ENCODE results near the gene HADHA. TPM values are rescaled to one million over a fixed set of nuclear protein-coding genes. Genes with fewer than 3 reads are reported as not detected.

Gene HADHA
- total RNA-seq, 1 donor from 2014 or later: 139 TPM

DNA sequence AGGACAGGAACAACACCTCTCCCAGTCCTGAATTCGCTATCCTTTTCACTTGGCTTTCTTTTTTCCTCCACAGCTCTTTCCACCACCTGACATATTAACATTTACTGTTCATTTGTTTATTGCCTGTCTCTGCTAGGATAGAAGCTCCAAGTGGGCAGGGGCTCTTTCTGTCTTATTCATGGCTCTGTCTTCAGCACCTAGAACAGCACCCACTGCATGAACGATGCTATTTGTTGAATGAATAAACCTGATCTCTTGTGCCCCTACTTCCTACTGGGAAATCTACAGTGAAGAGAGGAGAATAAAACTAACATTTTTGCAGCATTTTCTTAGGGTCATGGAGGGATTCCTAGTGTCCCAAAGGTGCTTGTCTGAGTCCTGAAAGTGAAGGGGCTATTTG is 95.9 kb downstream of the HADHA start:
- Mint-ChIP-seq H3K27me3 (ENCODE audit: low read depth, unreplicated experiment) (peaks cover 4% of the 10 kb centered on the region), H3K4me1 (ENCODE audit: low read depth, unreplicated experiment) (no peaks in the 10 kb centered on the region), H3K27ac (ENCODE audit: unreplicated experiment) (no peak overlapping the region), H3K4me3 (ENCODE audit: unreplicated experiment) (no peak overlapping the region), H3K9me3 (ENCODE audit: unreplicated experiment) (peaks cover 2% of the 10 kb centered on the region), H3K36me3 (ENCODE audit: low read depth, unreplicated experiment) (no peaks in the 10 kb centered on the region)
- no peaks in the 10 kb centered on the region for H3K9me3 ChIP-seq (ENCODE audit: insufficient read depth, low read depth, low read length)
- DNase-seq (ENCODE audit: low read depth): no peak
- H3K4me1 ChIP-seq (ENCODE audit: insufficient read depth, low read length): no peaks in the 10 kb centered on the region
- no peak for FAIRE-seq
- no peak overlapping the region for H2AFZ ChIP-seq (ENCODE audit: low read depth, low read length)
- H3K9ac ChIP-seq (ENCODE audit: low read length): no peak overlapping the region
- TF ChIP-seq, protein P1, sequence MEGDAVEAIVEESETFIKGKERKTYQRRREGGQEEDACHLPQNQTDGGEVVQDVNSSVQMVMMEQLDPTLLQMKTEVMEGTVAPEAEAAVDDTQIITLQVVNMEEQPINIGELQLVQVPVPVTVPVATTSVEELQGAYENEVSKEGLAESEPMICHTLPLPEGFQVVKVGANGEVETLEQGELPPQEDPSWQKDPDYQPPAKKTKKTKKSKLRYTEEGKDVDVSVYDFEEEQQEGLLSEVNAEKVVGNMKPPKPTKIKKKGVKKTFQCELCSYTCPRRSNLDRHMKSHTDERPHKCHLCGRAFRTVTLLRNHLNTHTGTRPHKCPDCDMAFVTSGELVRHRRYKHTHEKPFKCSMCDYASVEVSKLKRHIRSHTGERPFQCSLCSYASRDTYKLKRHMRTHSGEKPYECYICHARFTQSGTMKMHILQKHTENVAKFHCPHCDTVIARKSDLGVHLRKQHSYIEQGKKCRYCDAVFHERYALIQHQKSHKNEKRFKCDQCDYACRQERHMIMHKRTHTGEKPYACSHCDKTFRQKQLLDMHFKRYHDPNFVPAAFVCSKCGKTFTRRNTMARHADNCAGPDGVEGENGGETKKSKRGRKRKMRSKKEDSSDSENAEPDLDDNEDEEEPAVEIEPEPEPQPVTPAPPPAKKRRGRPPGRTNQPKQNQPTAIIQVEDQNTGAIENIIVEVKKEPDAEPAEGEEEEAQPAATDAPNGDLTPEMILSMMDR (IDR thresholded peaks at IDR 0.05; ENCODE audit: insufficient read depth, low read depth, low read length): no peak
- TF ChIP-seq EZH2 (IDR thresholded peaks at IDR 0.05; ENCODE audit: insufficient read depth, low read length): no peak
- H3K27ac ChIP-seq (ENCODE audit: low read depth, low read length): no peak overlapping the region
- no peaks in the 10 kb centered on the region for H3K36me3 ChIP-seq (ENCODE audit: insufficient read depth, low read length)
- H4K20me1 ChIP-seq (ENCODE audit: insufficient read depth, low read length): no peaks in the 10 kb centered on the region
- no peaks in the 10 kb centered on the region for H3K79me2 ChIP-seq (ENCODE audit: insufficient read depth, low read length)
- no peak overlapping the region for H3K4me2 ChIP-seq (ENCODE audit: low read length)
- no peak overlapping the region for H3K4me3 ChIP-seq (ENCODE audit: insufficient read depth, low read depth, low read length)
- peaks cover 3% of the 10 kb centered on the region for H3K27me3 ChIP-seq (ENCODE audit: insufficient read depth, low read length)

DNA sequence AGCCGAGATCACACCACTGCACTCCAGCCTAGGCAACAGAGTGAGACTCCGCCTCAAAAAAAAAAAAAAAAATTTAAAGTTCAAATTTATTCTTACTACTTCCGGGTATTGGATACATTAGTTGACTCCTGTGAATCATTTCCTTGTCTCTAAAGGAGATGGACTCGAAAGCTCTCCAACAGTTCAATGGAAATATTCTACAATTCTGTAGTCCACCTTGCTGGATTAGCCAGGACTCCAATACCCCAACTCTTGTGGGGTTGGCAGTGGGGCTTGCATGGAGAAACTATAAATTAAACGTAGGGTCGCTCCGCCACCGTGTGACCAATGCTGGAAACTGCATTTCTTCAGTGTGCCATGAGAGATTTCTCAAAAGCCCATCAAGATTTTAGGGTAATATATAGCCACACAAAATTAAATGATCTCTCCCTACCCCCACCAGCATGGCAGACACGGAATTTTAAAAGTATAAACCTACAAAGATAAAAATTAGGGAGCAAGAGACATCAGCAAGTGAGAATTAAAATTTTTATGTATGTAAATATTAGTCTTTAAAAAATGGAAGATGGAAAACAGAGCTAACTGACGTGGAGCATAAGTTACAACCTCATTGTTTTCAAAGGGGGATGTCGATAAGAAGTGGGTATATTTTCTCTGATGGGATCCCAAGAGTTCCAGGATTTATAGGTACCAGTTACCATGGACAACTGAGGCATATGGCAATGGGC is 99.3 kb downstream of the HADHA start:
- no peaks in the 10 kb centered on the region for H3K9me3 ChIP-seq (ENCODE audit: insufficient read depth, low read depth, low read length)
- no peak overlapping the region for H3K4me2 ChIP-seq (ENCODE audit: low read length)
- H3K27me3 Mint-ChIP-seq (ENCODE audit: low read depth, unreplicated experiment): peaks cover 4% of the 10 kb centered on the region
- no peaks in the 10 kb centered on the region for H3K4me1 ChIP-seq (ENCODE audit: insufficient read depth, low read length)
- H3K36me3 ChIP-seq (ENCODE audit: insufficient read depth, low read length): no peaks in the 10 kb centered on the region
- no peak overlapping the region for H3K27ac Mint-ChIP-seq (ENCODE audit: unreplicated experiment)
- FAIRE-seq (no peak), DNase-seq (ENCODE audit: low read depth) (peak; percentile 18)
- peaks cover 3% of the 10 kb centered on the region for H3K27me3 ChIP-seq (ENCODE audit: insufficient read depth, low read length)
- H3K27ac ChIP-seq (ENCODE audit: low read depth, low read length): no peak overlapping the region
- H3K9ac ChIP-seq (ENCODE audit: low read length): no peak overlapping the region
- no peaks in the 10 kb centered on the region for H4K20me1 ChIP-seq (ENCODE audit: insufficient read depth, low read length)
- H3K36me3 Mint-ChIP-seq (ENCODE audit: low read depth, unreplicated experiment): peaks cover 4% of the 10 kb centered on the region
- H3K9me3 Mint-ChIP-seq (ENCODE audit: unreplicated experiment): peaks cover 2% of the 10 kb centered on the region
- no peak overlapping the region for H3K4me3 ChIP-seq (ENCODE audit: insufficient read depth, low read depth, low read length)
- no peak overlapping the region for H2AFZ ChIP-seq (ENCODE audit: low read depth, low read length)
- TF ChIP-seq, protein P1 (IDR thresholded peaks at IDR 0.05; ENCODE audit: insufficient read depth, low read depth, low read length): peak; percentile 65
- TF ChIP-seq EZH2 (IDR thresholded peaks at IDR 0.05; ENCODE audit: insufficient read depth, low read length): no peak
- no peaks in the 10 kb centered on the region for H3K4me1 Mint-ChIP-seq (ENCODE audit: low read depth, unreplicated experiment)
- no peaks in the 10 kb centered on the region for H3K79me2 ChIP-seq (ENCODE audit: insufficient read depth, low read length)
- H3K4me3 Mint-ChIP-seq (ENCODE audit: unreplicated experiment): no peak overlapping the region

- H3K4me3 ChIP-seq (ENCODE audit: insufficient read depth, low read depth, low read length): no peak overlapping the region
- H3K9ac ChIP-seq (ENCODE audit: low read length): no peak overlapping the region
- no peaks in the 10 kb centered on the region for H3K27me3 ChIP-seq (ENCODE audit: insufficient read depth, low read length)
- no peaks in the 10 kb centered on the region for H3K36me3 ChIP-seq (ENCODE audit: insufficient read depth, low read length)
- DNase-seq (ENCODE audit: low read depth): no peak
- no peak overlapping the region for H3K4me2 ChIP-seq (ENCODE audit: low read length)
- H3K4me1 ChIP-seq (ENCODE audit: insufficient read depth, low read length): no peaks in the 10 kb centered on the region
- H3K4me1 Mint-ChIP-seq (ENCODE audit: low read depth, unreplicated experiment): no peaks in the 10 kb centered on the region
- H3K9me3 ChIP-seq (ENCODE audit: insufficient read depth, low read depth, low read length): no peaks in the 10 kb centered on the region
- no peaks in the 10 kb centered on the region for H3K27me3 Mint-ChIP-seq (ENCODE audit: low read depth, unreplicated experiment)
- H3K79me2 ChIP-seq (ENCODE audit: insufficient read depth, low read length): no peaks in the 10 kb centered on the region
- H3K36me3 Mint-ChIP-seq (ENCODE audit: low read depth, unreplicated experiment): peaks cover 4% of the 10 kb centered on the region
- H3K27ac Mint-ChIP-seq (ENCODE audit: unreplicated experiment): no peak overlapping the region
- FAIRE-seq: no peak
- peaks cover 7% of the 10 kb centered on the region for H4K20me1 ChIP-seq (ENCODE audit: insufficient read depth, low read length)
- H3K4me3 Mint-ChIP-seq (ENCODE audit: unreplicated experiment): no peak overlapping the region
- no peak overlapping the region for H2AFZ ChIP-seq (ENCODE audit: low read depth, low read length)
- H3K9me3 Mint-ChIP-seq (ENCODE audit: unreplicated experiment): peaks cover 1% of the 10 kb centered on the region
- TF ChIP-seq EZH2 (IDR thresholded peaks at IDR 0.05; ENCODE audit: insufficient read depth, low read length): no peak
- TF ChIP-seq, protein P1 (IDR thresholded peaks at IDR 0.05; ENCODE audit: insufficient read depth, low read depth, low read length): no peak
- H3K27ac ChIP-seq (ENCODE audit: low read depth, low read length): no peak overlapping the region
These were observed 100.4 kb downstream of the HADHA start for GRCh38 chr2:26144031-26144430.

Data from astrocyte (in vitro differentiated cells and primary cell).